ENCODE measurements around the gene CLTA. TPM values are rescaled to one million over a fixed set of nuclear protein-coding genes. Genes with fewer than 3 reads are reported as not detected.

The CLTA gene
- total and polyA plus RNA-seq, 2 of the 8 experiments (the other 6 are each of a cell fraction or from before 2014, with no cell fraction given): 137 to 236 TPM

GRCh38 chr9:36156116-36156515, 34.6 kb upstream of the CLTA start:
- DNase-seq (ENCODE audit: low read depth in 1 of 2, low spot score in 2 of 2) (no peak), FAIRE-seq (no peak)
- H3K18ac ChIP-seq (ENCODE audit: extremely low read depth, low read length): no peak overlapping the region
- no peak overlapping the region for H4K8ac ChIP-seq (ENCODE audit: extremely low read depth, insufficient read depth, low read length)
- H3K27me3 ChIP-seq (replicated peaks in 1 of 4; ENCODE audit: control insufficient read depth in 3 of 4, extremely low read depth in 1 of 4, insufficient read depth in 3 of 4, low read length in 3 of 4): no peaks in the 10 kb centered on the region
- no peaks in the 10 kb centered on the region for H3K23me2 ChIP-seq (ENCODE audit: low read depth, low read length)
- no peak overlapping the region for H2AK5ac ChIP-seq (ENCODE audit: low read depth, low read length)
- CTCF ChIA-PET (ENCODE audit: partially characterized antibody): interaction anchor here (0.9 to 3.7 kb wide), 4 partner anchors 9 to 19 kb away, joined by 3 to 22 read pairs (median 8); no protein-coding TSS in a partner anchor
- no peaks in the 10 kb centered on the region for H3K79me1 ChIP-seq (ENCODE audit: low read depth, low read length)
- no peak for TF ChIP-seq RAD21 (IDR thresholded peaks at IDR 0.05 in 1 of 2, conservative IDR thresholded peaks at IDR 0.05 in 1 of 2; ENCODE audit: low read depth in 2 of 2, low read length in 2 of 2)
- H3K4me3 ChIP-seq (ENCODE audit: extremely low read depth in 1 of 4, insufficient read depth in 2 of 4, low read depth in 3 of 4, low read length in 4 of 4): no peak overlapping the region
- POLR2A ChIA-PET (ENCODE audit: partially characterized antibody): interaction anchor here (1.3 kb wide), 1 partner anchor 19 kb away, joined by 4 read pairs; the partner anchor contains the start of gene GLIPR2
- no peaks in the 10 kb centered on the region for H4K20me1 ChIP-seq (replicated peaks in 1 of 2; ENCODE audit: control insufficient read depth in 1 of 2, insufficient read depth in 2 of 2, low read length in 2 of 2)
- H3K27ac ChIP-seq (ENCODE audit: low read depth, low read length): no peak overlapping the region
- H3K4me2 ChIP-seq (ENCODE audit: insufficient read depth in 1 of 2, low read depth in 2 of 2, low read length in 2 of 2): no peak overlapping the region
- no peak overlapping the region for H4K91ac ChIP-seq (replicated peaks; ENCODE audit: insufficient read length, low read length)
- no peak overlapping the region for H2BK12ac ChIP-seq (ENCODE audit: low read depth, low read length)
- H2BK120ac ChIP-seq (replicated peaks; ENCODE audit: low read depth, low read length): no peak overlapping the region
- no peak overlapping the region for H3K9ac ChIP-seq (replicated peaks in 1 of 4; ENCODE audit: extremely low read depth in 1 of 4, low read depth in 3 of 4, low read length in 3 of 4)
- no peaks in the 10 kb centered on the region for H3K79me2 ChIP-seq (ENCODE audit: control insufficient read depth in 1 of 2, insufficient read depth in 2 of 2, low read length in 2 of 2)
- WGBS, 2 experiments (ENCODE audit: extremely low coverage in 1 of 2, insufficient coverage in 1 of 2, insufficient read length in 1 of 2, insufficient replicate concordance in 2 of 2, low coverage in 1 of 2, low lambda C conversion rate in 2 of 2, missing lambda C conversion rate in 1 of 2): 90% methylated on average over 6 of the region's 6 CpGs; no CpG with 5 or more reads in 1 of the 2 experiments
- no peak overlapping the region for H2BK5ac ChIP-seq (ENCODE audit: low read depth, low read length)
- H3K9me3 ChIP-seq (ENCODE audit: insufficient read depth in 2 of 2, low read depth in 1 of 2, low read length in 1 of 2): peaks cover 6 to 8% of the 10 kb centered on the region in 2 experiments
- peaks cover 0 to 4% (median 0%) of the 10 kb centered on the region in 4 experiments; a peak in 1 of 8 replicates for H3K36me3 ChIP-seq (ENCODE audit: control insufficient read depth in 2 of 4, insufficient read depth in 4 of 4, low read length in 3 of 4)
- no peaks in the 10 kb centered on the region for H3K4me1 ChIP-seq (replicated peaks in 1 of 4; ENCODE audit: control insufficient read depth in 3 of 4, insufficient read depth in 4 of 4, low read length in 3 of 4)
- no peak overlapping the region for H2AFZ ChIP-seq (ENCODE audit: low read length)
- no peak overlapping the region for H3K23ac ChIP-seq (ENCODE audit: insufficient read length)
- H2BK20ac ChIP-seq (ENCODE audit: low read length): no peak overlapping the region
- H3K14ac ChIP-seq (ENCODE audit: insufficient read length): no peak overlapping the region
- H3K56ac ChIP-seq (replicated peaks; ENCODE audit: insufficient read length, low read depth, low read length): no peak overlapping the region
- H2BK15ac ChIP-seq (ENCODE audit: low read length): no peak overlapping the region
- no peak overlapping the region for H3K4ac ChIP-seq (replicated peaks; ENCODE audit: insufficient read length, low read depth, low read length)
- H4K5ac ChIP-seq (ENCODE audit: insufficient read length, low read depth, low read length): no peak overlapping the region

Measured in H1 (cell line).